ENCODE data around the gene AUH. TPM values are rescaled to one million over a fixed set of nuclear protein-coding genes. Genes with fewer than 3 reads are reported as not detected.

Gene AUH, protein sequence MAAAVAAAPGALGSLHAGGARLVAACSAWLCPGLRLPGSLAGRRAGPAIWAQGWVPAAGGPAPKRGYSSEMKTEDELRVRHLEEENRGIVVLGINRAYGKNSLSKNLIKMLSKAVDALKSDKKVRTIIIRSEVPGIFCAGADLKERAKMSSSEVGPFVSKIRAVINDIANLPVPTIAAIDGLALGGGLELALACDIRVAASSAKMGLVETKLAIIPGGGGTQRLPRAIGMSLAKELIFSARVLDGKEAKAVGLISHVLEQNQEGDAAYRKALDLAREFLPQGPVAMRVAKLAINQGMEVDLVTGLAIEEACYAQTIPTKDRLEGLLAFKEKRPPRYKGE
- total RNA-seq (2022; extraction: Qiagen RNA extraction; ENCODE audit: low read depth): 9.4 to 12.5 TPM (median 11.4 TPM) in 5 replicates

DNA sequence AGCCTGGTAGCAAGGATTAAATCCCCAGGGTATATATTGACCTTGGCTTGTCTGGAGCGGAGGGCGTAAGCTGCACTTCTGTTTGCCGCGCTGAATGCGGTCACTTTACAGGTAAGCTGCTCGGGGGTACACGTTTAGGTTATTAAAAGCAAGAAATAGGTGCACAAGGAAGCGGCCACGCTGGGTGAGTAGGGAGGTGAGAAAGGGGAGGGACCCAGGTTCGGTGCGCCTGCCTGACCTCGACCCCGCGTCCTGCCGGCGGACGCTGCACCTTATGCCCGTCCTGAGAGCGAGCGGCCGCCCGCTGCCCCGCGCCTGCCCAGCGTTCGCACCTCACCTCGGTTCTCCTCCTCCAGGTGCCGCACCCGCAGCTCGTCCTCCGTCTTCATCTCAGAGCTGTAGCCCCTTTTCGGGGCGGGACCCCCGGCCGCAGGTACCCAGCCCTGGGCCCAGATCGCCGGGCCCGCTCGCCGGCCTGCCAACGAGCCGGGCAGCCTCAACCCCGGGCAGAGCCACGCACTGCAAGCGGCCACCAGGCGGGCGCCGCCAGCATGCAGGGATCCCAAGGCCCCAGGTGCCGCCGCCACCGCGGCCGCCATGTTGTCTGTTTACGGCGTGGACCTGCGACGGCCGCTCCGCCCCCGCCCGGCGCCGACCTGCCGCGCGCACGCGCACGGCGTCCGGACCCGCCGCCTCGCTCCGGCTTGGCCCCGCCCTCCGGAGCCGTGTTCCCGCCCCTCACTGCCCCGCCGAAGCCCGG, at the start of gene AUH:
AUH (minus strand) TSS at position 628 of the 760 bp plus-strand sequence; CDS start at position 599, 29 bp downstream.

Other genes starting within 250 kb of the AUH start
- gene NFIL3, start 61.9 kb upstream of the AUH start, total RNA-seq (2022; extraction: Qiagen RNA extraction; ENCODE audit: low read depth): 13.6 to 16.1 TPM (median 14.2 TPM) in 5 replicates